ENCODE measurements around the gene NOG.

The NOG gene

GRCh38 chr17:56593646-56594319 lies at the start of gene NOG:
TSS of gene NOG (plus strand) at chr17:56593699. CDS start at chr17:56594224, 525 bp downstream.
- ATAC-seq (peak; percentile 42), DNase-seq (peak; percentile 56)

GRCh38 chr17:56545106-56545505 lies 48.4 kb upstream of the NOG start:
- DNase-seq = no peak
- ATAC-seq = no peak

GRCh38 chr17:56545930-56546329 lies 47.6 kb upstream of the NOG start:
- ATAC-seq = no peak
- no peak for DNase-seq

- ATAC-seq (no peak), DNase-seq (no peak)
Observed at GRCh38 chr17:56548661-56549060, 44.8 kb upstream of the NOG start.

- no peak for ATAC-seq
Observed at GRCh38 chr17:56549501-56549900, 44.0 kb upstream of the NOG start.

GRCh38 chr17:56557682-56558081 lies 35.8 kb upstream of the NOG start:
- ATAC-seq (no peak), DNase-seq (no peak)

More at GRCh38 chr17:56549501-56549900, 44.0 kb upstream of the NOG start:
- DNase-seq = no peak

GRCh38 chr17:56558088-56558487 lies 35.4 kb upstream of the NOG start:
- DNase-seq (no peak), ATAC-seq (no peak)

GRCh38 chr17:56570199-56570598 lies 23.3 kb upstream of the NOG start:
- no peak for DNase-seq
- ATAC-seq = no peak

- ATAC-seq = no peak
- no peak for DNase-seq
Observed at GRCh38 chr17:56571456-56571855, 22.0 kb upstream of the NOG start.

- DNase-seq (no peak), ATAC-seq (no peak)
Observed at GRCh38 chr17:56577190-56577842, 16.2 kb upstream of the NOG start.

GRCh38 chr17:56577843-56578204 lies 15.7 kb upstream of the NOG start:
- DNase-seq (no peak), ATAC-seq (no peak)

- DNase-seq = no peak
- ATAC-seq = no peak
Observed at GRCh38 chr17:56581635-56582627, 11.6 kb upstream of the NOG start.

- DNase-seq (no peak), ATAC-seq (no peak)
Observed at GRCh38 chr17:56583772-56584171, 9.7 kb upstream of the NOG start.

GRCh38 chr17:56587298-56587697 lies 6.2 kb upstream of the NOG start:
- no peak for ATAC-seq

GRCh38 chr17:56592487-56593085 lies 913 bp upstream of the NOG start:
- ATAC-seq (peak; percentile 72), DNase-seq (peak; percentile 83)

More at GRCh38 chr17:56587298-56587697, 6.2 kb upstream of the NOG start:
- no peak for DNase-seq

- ATAC-seq = peak; percentile 25
- DNase-seq = peak; percentile 45
Observed at GRCh38 chr17:56593086-56593645, 333 bp upstream of the NOG start.

- DNase-seq = peak; percentile 41
- no peak for ATAC-seq
Observed at GRCh38 chr17:56594320-56595107, 1.0 kb downstream of the NOG start.

- DNase-seq (no peak), ATAC-seq (no peak)
Observed at GRCh38 chr17:56595108-56595418, 1.6 kb downstream of the NOG start.

GRCh38 chr17:56595831-56596690 lies 2.6 kb downstream of the NOG start:
- DNase-seq = peak; percentile 53
- no peak for ATAC-seq

Data from stimulated activated naive CD8-positive, alpha-beta T cell treated with anti-CD3 and anti-CD28 coated beads, Interleukin-15, Interleukin-2, amounts not matched to agents 100 U/mL and 50 U/mL, for 24 hours (primary cell).